HEK293 (cell line): ENCODE results near the gene HRK.

Source experiments
- BCL11A ChIP-seq: fragments of 450-650 bp; formaldehyde crosslinking; IDR thresholded peaks from 2 replicates; pipeline ENCODE4 v1.5.1; 2016; ENCODE audit warnings: low read depth, missing biosample characterization, missing genetic modification characterization
- OSR2 ChIP-seq: fragments of 450-650 bp; formaldehyde crosslinking; IDR thresholded peaks from 2 replicates; pipeline ENCODE4 v1.5.1; 2016; ENCODE audit warnings: missing biosample characterization, missing genetic modification characterization
- OVOL3 ChIP-seq: fragments of 450-650 bp; formaldehyde crosslinking; IDR thresholded peaks from 2 replicates; pipeline ENCODE4 v1.5.1; 2016; ENCODE audit warnings: missing biosample characterization, missing genetic modification characterization
- REST ChIP-seq: fragments of 450-650 bp; formaldehyde crosslinking; IDR thresholded peaks from 2 replicates; pipeline ENCODE4 v1.5.1; 2016; ENCODE audit warnings: missing biosample characterization, missing genetic modification characterization
- SALL2 ChIP-seq: fragments of 450-650 bp; formaldehyde crosslinking; IDR thresholded peaks from 2 replicates; pipeline ENCODE4 v1.5.0; 2017; ENCODE audit warnings: missing biosample characterization, mild to moderate bottlenecking, missing genetic modification characterization, borderline replicate concordance
- SCRT2 ChIP-seq: fragments of 450-650 bp; formaldehyde crosslinking; IDR thresholded peaks from 2 replicates; pipeline ENCODE4 v1.5.1; 2016; ENCODE audit warnings: missing biosample characterization, missing genetic modification characterization
- ZBTB10 ChIP-seq: fragments of 450-650 bp; formaldehyde crosslinking; IDR thresholded peaks from 2 replicates; pipeline ENCODE4 v1.5.1; 2016; ENCODE audit warnings: missing biosample characterization, missing genetic modification characterization
- ZBTB26 ChIP-seq: fragments of 450-650 bp; formaldehyde crosslinking; optimal IDR thresholded peaks from 2 replicates; pipeline ENCODE3; 2016; ENCODE audit warnings: missing biosample characterization, mild to moderate bottlenecking, missing genetic modification characterization
- ZBTB49 ChIP-seq: fragments of 450-650 bp; formaldehyde crosslinking; IDR thresholded peaks from 2 replicates; pipeline ENCODE4 v1.5.1; 2016; ENCODE audit warnings: missing biosample characterization, missing genetic modification characterization, low read depth
- ZBTB6 ChIP-seq: fragments of 450-650 bp; formaldehyde crosslinking; IDR thresholded peaks from 2 replicates; pipeline ENCODE4 v1.5.1; 2017; ENCODE audit warnings: missing biosample characterization, missing genetic modification characterization
- ZFP3 ChIP-seq: fragments of 450-650 bp; formaldehyde crosslinking; IDR thresholded peaks from 2 replicates; pipeline ENCODE4 v1.5.1; 2016; ENCODE audit warnings: low read depth, missing biosample characterization, missing genetic modification characterization
- ZNF214 ChIP-seq: fragments of 450-650 bp; formaldehyde crosslinking; IDR thresholded peaks from 2 replicates; pipeline ENCODE4 v1.5.1; 2017; ENCODE audit warnings: missing biosample characterization, mild to moderate bottlenecking, missing genetic modification characterization, borderline replicate concordance
- ZNF350 ChIP-seq: fragments of 450-650 bp; formaldehyde crosslinking; IDR thresholded peaks from 2 replicates; pipeline ENCODE4 v1.5.0; 2017; ENCODE audit warnings: missing biosample characterization, mild to moderate bottlenecking, missing genetic modification characterization
- ZNF37A ChIP-seq: fragments of 450-650 bp; IDR thresholded peaks from 2 replicates; pipeline ENCODE4 v1.5.1; 2018; ENCODE audit warnings: missing biosample characterization, missing genetic modification characterization
- ZNF501 ChIP-seq: fragments of 450-650 bp; formaldehyde crosslinking; IDR thresholded peaks from 2 replicates; pipeline ENCODE4 v1.5.1; 2016; ENCODE audit warnings: missing biosample characterization, missing genetic modification characterization
- ZNF530 ChIP-seq: fragments of 450-650 bp; formaldehyde crosslinking; IDR thresholded peaks from 2 replicates; pipeline ENCODE4 v1.5.1; 2016; ENCODE audit warnings: low read depth, missing biosample characterization, missing genetic modification characterization
- ZNF639 ChIP-seq: fragments of 450-650 bp; formaldehyde crosslinking; IDR thresholded peaks from 2 replicates; pipeline ENCODE4 v1.5.1; 2016; ENCODE audit warnings: missing biosample characterization, missing genetic modification characterization
- ZNF654 ChIP-seq: fragments of 450-650 bp; formaldehyde crosslinking; IDR thresholded peaks from 2 replicates; pipeline ENCODE4 v1.5.1; 2016; ENCODE audit warnings: low read depth, missing biosample characterization, missing genetic modification characterization
- ZNF670 ChIP-seq: fragments of 450-650 bp; formaldehyde crosslinking; IDR thresholded peaks from 2 replicates; pipeline ENCODE4 v1.5.1; 2016; ENCODE audit warnings: missing biosample characterization, missing genetic modification characterization, low read depth
- ZNF692 ChIP-seq: fragments of 450-650 bp; formaldehyde crosslinking; IDR thresholded peaks from 2 replicates; pipeline ENCODE4 v1.5.1; 2016; ENCODE audit warnings: missing biosample characterization, missing genetic modification characterization
- ZNF830 ChIP-seq: fragments of 450-650 bp; IDR thresholded peaks from 2 replicates; pipeline ENCODE4 v1.5.0; 2018; ENCODE audit warnings: missing biosample characterization, missing genetic modification characterization, low read depth, mild to moderate bottlenecking, moderate library complexity
- ZSCAN18 ChIP-seq: fragments of 450-650 bp; formaldehyde crosslinking; IDR thresholded peaks from 2 replicates; pipeline ENCODE4 v1.5.1; 2016; ENCODE audit warnings: missing biosample characterization, missing genetic modification characterization
- ZSCAN23 ChIP-seq: fragments of 450-650 bp; formaldehyde crosslinking; IDR thresholded peaks from 2 replicates; pipeline ENCODE4 v1.5.1; 2016; ENCODE audit warnings: missing biosample characterization, missing genetic modification characterization
- ZSCAN30 ChIP-seq: fragments of 450-650 bp; IDR thresholded peaks from 2 replicates; pipeline ENCODE4 v1.5.1; 2018; ENCODE audit warnings: missing biosample characterization, mild to moderate bottlenecking, missing genetic modification characterization, moderate library complexity

Gene HRK

GRCh38 chr12:116916714-116917114 is 35.5 kb upstream of the HRK start (continued):
- TF ChIP-seq REST (peak; percentile 25; the same call in 1 of the 2 replicates), ZSCAN23 (tag by site-specific recombination) (peak; percentile 73; the same call in 1 of the 2 replicates), ZNF214 (no peak), ZNF830 (tag by site-specific recombination) (no peak), ZNF350 (tag by site-specific recombination) (no peak), SCRT2 (tag by site-specific recombination) (no peak), ZNF670 (tag by site-specific recombination) (no peak), ZNF530 (tag by site-specific recombination) (no peak), SALL2 (tag by site-specific recombination) (peak; percentile 97), ZNF37A (no peak), ZBTB49 (tag by site-specific recombination) (no peak), ZNF692 (tag by site-specific recombination) (peak; percentile 96), BCL11A (tag by site-specific recombination) (peak; percentile 77; the same call in 1 of the 2 replicates), OSR2 (tag by site-specific recombination) (peak; percentile 72), OVOL3 (tag by site-specific recombination) (peak; percentile 61; the same call in 1 of the 2 replicates), ZBTB26 (peak; percentile 35), ZNF654 (tag by site-specific recombination) (peak; percentile 58), ZBTB10 (tag by site-specific recombination) (peak; percentile 97), ZNF639 (peak; percentile 90), ZSCAN30 (no peak), ZNF501 (peak; percentile 54; the same call in 1 of the 2 replicates), ZBTB6 (tag by site-specific recombination) (no peak), ZSCAN18 (tag by site-specific recombination) (peak; percentile 98), ZFP3 (tag by site-specific recombination) (no peak)
